T follicular helper cell (primary cell): ENCODE data around the gene PRR23B.
"Not testable (repeated sequence)": the region's sequence is repeated elsewhere in the genome, so short reads cannot be mapped to it uniquely, and the experiment has no call there.

ENCODE experiments used
- DNase-seq: peaks from one replicate; pipeline ENCODE4 v3.0.0-alpha.2; 2020; ENCODE audit warnings: low read depth
- total RNA-seq, 2 experiments: gene quantifications; one replicate each; lab custom pipeline; 2026; lab: John Stamatoyannopoulos, UW

The PRR23B gene
- 0 reads per million in 2 experiments for total RNA-seq

DNA sequence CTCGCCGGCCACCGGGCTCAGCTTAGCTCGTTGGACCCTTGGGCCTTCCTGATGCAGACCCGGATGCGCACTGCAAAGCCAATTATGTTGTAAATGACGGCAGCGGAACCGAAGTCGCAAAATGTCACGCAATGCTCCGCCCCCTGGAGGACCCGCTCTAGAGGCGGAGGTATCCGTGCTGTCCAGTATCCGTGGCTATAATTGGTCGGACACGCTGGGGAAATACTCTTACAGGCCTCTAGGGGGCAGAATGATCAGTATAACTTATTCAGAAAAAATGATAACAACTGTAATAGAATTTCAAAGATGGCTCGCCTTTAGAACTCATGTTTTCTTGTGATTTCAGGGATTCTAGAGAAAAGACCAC, at the start of gene PRR23B:
Gene PRR23B, minus strand, starts transcription at position 59 of the 367 bp plus-strand sequence. CDS start 265 bp downstream, outside the sequence.
- no peak for DNase-seq

DNA sequence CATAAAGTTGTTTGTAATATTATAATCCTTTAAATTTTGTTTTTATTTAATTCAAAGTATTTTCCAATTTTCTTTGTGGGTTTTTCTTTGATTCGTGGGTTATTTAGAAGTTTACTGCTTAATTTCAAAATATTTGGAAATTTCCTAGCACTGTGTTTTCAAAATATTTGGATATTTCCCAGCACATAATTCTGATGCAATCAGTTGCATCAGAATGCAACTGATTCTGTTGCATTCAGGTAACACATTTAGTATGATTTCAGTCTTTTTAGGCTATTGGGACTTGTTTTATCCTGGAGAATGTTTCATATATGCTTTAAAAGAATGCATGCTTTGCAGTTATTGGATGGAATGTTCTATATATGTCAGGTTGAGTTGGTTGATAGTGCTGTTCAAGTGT, 42.2 kb upstream of the PRR23B start:
- no peak for DNase-seq

DNA sequence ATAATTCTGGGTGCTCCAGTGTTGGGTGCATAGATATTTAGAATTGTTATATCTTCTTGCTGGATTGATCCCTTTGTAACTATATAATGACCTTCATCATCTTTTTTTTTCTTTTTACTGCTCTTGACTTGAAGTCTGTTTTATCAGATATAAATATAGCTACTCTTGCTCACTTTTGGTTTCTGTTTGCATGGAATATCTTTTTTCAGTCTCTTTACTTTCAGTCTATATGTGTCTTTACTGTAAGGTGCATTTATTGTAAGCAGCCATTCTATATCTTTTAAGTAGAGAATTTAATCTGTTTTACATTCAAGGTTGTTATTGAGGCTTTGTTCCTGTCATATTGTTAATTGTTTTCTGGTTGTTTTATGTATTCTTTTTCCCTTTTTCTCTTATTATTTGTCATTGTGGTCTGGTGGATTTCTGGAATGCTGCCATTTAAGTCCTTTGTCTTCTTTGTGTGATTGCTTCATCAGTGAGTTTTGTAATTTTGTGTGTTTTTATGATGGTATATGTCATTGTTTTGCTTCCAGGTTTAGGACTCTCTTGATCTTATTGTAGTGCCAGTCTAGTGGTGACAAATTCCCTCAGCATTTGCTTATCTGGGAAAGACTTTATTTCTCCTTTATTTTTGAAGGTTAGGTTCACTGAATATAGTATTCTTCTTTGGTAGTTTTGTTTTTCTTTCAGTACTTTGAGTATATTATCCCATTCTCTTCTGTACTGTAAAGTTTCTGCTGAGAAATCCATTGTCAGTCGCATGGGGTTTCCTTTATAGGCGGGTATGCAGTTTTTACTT, 32.3 kb upstream of the PRR23B start:
- DNase-seq: no peak

DNA sequence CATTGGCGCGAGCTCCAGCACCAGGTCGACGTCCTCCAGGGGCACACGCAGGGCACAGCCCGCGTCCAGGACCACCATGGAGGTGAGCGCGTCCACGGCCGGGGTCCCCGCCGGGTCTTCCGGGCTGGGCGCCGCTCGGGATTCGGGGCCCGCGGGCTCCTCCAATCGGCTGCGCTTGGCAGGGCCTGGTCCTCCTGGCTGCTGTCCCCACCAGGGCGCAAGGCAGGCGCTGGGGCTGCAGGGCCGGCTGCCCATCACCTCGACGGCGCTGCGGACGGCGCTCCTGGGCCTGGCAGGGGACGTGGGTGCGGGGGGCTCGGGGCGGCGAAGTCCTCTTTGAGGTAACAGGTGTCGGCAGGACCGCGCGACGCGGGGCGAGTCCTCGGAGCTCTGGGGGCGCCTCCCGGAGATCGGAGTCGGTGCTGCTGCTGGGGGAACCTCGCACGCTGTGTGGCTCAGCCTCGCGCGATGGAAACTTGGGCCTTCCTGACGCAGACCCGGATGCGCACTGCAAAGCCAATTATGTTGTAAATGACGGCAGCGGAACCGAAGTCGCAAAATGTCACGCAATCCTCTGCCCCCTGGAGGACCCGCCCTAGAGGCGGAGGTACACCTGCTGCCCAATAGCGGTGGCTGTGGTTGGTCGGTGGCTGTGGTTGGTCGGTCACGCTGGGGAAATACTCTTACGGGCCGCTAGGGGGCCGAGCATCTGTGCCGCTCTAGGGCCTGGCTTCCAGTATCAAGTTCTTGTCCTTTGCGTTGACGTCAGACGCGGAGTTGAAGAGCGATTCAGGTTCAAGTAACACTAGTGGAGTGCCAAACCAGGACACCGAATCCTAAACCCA, 23.9 kb upstream of the PRR23B start, which contains the start of gene PRR23C:
Gene PRR23C, minus strand, starts transcription at position 527 of the 845 bp plus-strand sequence. Its CDS starts 272 bp downstream, at position 255.
- no peak for DNase-seq

DNA sequence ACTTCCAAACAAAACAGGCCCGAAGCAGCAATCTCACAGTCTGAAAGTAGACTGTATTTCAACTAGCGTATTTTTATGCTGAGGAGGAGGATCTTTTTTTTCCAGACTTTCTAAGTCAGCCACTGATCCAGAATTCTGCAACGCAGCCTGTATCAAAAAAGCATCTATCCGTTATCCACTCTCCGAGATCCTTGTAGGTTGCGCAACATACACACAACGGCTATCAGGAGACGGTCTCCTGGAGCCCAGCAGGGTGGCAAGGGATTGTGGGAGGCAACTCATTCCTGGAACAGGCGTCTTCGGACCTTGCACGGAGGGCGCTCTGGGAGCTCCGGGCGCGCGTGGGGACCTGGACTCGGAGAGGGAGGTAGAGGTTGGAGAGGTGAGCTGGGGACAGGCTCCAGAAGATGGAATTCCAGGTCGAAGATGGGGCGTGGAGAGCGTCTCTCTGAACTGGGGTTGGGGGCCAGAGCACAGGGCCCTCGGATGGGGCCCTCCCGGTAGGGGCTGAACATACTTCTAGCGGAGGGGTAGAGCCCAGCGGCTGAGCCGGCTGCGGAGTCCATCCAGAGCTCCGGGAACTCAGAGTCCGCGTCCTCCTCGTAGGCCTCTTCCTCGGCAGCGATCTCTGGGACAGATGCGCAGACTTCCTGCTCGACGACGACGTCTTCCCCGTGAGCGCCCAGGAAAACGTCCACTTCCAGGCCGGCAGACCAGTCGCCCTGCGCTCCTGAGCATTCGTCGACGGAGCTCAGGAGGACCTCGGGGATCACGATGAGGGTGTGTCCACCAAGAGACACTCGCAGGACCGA, 23.0 kb upstream of the PRR23B start:
- DNase-seq: no peak

DNA sequence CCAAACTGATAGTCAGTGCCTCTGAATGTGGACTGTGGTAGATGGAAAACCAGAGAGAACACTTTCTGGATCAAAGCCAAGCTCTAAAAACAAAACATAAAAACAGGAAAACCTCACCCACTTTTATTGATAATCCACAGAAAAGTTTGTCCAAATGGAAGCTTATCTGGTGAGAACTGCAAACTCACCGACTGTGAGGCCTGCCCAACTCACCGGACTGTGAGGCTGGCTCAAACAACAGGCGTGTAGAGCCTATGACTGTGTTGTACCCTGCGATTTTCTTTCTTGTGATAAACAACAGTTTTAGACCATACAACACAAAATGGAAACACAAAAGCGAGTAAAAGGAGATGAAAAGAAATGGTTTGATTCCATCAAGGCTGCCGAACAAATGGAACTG, 16.8 kb upstream of the PRR23B start:
- DNase-seq: no peak

DNA sequence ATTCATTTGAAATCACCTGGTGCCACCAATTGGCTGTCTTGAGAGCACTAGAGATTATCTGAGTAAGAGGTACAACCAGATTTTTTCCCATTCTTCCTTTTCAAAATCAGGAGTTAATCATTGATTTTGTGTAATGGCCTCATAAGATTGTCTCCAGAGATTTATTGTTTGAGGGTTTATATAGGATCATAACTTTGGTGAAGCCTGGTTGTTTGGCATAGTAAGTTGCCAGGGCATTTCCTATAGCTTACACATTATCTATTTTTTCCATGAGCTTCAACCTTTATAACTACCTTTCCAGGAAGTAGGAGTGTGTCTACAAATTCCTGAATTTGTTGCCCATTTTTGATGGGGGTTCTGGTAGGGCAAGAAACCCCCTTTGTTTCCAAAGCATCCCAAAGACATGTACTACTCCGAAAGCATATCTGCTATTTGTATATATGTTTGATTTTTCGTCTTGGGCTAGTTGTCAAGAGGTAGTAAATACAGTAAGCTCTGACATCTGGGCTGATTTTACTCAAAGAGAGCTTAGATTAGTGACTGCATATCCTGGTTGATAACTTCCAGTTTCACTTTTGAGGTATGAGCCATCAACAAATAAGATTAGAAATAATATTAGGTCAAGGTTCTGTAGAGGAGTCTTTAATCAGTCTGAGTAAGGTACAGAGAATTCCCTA, 11.7 kb upstream of the PRR23B start:
- DNase-seq: no peak

DNA sequence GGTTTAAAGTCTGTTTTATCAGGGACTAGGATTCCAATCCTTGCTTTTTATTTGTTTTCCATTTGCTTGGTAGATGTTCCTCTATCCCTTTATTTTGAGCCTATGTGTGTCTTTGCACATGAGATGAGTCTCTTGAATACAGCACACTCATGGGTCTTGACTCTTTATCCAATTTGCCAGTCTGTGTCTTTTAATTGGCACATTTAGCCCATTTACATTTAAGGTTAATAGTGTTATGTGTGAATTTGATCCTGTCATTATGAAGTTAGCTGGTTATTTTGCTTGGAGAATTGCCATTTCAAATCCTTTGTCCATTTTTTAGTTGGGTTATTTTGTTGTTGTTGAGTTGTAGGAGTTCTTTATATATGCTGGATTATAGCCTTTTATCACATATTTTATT, 9.8 kb upstream of the PRR23B start:
- DNase-seq: not testable (repeated sequence)

DNA sequence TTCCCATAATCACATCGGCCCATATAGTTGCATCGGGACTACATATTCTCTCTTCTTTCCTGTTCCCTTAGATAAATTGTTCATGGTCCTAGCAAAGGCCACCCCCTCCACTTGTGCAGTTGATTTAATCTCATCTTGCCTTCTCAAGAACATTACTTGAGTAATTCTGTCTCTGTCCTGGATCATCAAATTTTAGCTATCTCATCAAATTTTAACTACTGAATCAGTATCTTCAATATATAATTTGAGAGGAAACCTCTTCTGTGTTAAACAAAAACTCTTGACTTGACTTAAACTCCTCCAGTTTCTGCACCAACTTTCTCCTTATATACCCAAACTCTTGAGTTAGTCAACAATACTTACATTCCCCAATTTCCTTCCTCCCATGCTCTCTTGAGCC, 4.2 kb upstream of the PRR23B start:
- no peak for DNase-seq

DNA sequence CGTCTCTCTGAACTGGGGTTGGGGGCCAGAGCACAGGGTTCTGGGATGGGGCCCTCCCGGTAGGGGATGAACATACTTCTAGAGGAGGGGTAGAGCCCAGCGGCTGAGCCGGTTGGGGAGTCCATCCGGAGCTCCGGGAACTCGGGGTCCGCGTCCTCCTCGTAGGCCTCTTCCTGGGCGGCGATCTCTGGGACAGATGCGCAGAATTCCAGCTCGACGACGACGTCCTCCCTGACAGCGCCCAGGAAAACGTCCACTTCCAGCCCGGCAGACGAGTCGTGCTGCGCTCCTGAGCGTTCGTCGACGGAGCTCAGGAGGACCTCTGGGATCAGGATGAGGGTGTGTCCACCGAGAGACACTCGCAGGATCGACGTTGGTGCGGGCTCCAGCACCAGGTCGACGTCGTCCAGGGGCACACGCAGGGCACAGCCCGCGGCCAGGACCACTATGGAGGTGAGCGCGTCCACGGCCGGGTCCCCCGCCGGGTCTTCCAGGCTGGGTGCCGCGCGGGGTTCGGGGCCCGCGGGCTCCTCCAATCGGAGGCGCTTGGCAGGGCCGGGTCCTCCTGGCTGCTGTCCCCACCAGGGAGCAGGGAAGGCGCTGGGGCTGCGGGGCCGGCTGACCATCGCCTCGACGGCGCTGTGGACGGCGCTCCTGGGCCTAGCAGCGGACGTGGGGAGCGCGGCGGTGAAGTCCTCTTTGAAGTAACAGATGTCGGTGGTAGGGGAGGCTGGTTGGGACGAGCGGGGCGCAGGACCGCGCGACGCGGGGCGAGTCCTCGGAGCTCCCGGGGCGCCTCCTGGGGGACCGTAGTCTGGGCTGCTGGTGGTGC, 474 bp downstream of the PRR23B start:
- DNase-seq: no peak

DNA sequence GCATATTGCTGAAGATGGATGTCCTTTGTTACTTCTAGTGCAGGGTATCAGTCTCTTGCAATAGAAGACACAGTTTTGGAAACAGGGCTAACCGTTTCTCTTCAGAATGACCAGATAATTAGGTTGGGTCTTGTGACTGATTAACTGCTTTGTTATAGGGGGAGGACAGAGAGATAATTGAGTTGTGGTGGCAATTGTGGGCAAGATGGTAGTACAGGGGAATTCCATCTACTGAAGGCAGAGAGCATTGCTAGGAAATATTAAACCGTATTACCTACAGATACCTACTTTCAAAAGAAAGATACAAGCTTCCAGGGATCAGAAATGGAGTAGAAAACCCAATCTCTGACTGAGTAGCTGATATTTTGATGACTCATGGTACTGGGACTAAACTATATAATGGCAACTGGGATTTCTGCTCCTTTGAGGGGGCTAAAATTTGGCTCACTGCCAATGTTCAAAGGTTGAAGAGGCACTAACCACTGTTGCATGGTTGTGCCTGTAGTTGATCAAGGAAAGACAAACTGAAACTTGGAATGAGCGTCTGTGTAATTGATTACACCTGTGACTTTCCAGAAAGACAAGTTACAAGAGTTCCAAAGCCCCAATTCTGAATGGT, 4.2 kb downstream of the PRR23B start:
- no peak for DNase-seq

DNA sequence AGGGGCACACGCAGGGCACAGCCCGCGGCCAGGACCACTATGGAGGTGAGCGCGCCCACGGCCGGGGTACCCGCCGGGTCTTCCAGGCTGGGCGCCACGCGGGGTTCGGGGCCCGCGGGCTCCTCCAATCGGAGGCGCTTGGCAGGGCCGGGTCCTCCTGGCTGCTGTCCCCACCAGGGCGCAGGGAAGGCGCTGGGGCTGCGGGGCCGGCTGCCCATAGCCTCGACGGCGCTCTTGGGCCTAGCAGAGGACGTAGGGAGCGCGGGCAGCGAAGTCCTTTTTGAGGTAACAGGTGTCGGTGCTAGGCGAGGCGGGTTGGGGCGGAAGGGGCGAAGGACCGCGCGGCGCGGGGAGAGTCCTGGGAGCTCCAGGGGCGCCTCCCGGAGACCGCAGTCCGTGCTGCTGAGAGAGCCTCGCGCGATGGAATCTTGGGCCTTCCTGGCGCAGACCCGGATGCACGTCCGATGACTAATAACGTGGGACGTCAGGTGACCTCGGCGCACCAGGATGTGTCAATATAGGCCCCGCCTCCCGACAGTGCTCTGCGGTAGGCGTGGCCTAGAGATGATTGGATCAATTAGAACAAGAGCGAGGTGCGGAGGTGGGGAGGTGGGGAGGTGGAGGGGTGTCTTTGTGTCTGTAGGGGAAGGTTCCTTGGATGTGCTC, 14.5 kb downstream of the PRR23B start, which contains the start of gene PRR23A:
Gene PRR23A, minus strand, starts transcription at position 218 of the 666 bp plus-strand sequence. Its CDS starts 0 bp downstream, at position 218.
- DNase-seq: no peak

DNA sequence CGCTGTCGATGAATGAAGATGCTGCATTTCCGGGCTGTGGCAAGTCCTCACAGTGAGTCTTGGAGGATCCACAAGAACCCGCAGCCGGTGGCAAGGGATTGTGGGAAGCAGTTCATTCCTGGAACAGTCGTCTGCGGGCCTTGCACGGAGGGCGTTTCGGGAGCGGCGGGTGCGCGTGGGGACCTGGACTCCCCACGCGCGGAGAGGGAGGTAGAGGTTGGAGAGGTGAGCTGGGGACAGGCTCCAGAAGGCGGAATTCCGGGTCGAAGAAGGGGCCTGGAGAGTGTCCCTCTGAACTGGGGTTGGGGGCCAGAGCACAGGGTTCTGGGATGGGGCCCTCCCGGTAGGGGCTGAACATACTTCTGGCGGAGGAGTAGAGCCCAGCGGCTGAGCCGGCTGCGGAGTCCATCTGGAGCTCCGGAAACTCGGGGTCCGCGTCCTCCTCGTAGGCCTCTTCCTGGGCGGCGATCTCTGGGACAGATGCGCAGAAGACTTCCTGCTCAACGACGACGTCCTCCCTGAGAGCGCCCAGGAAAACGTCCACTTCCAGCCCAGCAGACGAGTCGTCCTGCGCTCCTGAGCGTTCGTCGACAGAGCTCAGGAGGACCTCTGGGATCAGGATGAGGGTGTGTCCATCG, 15.3 kb downstream of the PRR23B start:
- no peak for DNase-seq

DNA sequence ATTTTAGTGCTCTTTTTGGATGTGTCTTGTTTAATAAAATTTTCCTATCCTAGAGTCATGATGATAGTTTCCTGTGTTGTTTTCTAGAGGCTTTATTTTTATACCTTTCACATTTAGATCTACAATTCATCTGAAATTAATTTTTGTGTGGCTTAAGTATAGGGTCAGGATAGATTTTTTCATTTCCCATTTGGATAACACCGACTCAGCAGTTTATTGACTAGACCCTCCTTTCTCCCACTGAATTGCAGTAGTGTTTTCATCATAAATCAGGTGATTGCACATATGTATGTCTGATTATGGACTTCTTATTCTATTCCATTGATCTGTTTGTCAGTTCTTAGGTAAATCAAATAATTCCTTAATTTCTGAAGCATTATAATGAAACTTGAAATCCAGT, 25.0 kb downstream of the PRR23B start:
- DNase-seq: no peak

DNA sequence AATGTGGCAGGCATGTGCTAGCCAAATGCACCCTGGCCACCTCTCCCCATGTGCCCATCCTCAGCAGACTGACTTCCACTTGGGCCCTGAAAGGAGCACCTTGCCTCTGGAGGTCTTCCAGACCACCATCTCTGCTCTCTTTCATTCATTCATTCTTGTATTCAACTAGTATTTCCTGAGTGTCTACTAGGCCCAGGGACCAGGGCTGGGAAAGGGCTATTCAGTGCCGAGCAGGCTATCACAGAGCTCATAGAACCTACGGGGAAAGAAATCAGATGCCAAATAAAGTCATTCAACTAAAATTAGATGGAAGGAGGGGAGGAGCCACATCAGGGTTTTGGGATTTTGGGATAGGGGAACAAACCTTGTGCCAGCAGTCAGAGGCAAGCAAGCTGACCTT, 33.5 kb downstream of the PRR23B start:
- DNase-seq: no peak

DNA sequence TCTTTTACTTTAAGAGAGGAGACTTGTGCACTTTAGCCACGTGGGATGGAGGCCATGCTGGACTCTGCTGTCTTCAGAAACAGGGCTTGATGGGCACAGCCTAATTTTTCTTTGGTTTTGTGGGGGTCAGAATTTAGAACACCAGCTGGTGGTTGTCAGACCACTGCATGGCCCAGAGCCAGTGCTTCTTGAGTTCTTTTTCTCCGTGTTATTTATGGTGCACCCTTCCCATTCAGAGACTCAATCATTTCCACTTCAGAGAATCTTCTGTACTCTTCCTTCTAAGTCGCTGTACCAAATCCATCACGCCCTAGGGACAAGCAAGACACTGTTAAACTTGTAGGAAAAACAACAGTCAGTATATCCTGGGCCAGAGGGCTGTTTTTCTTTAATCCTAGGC, 34.8 kb downstream of the PRR23B start:
- no peak for DNase-seq

DNA sequence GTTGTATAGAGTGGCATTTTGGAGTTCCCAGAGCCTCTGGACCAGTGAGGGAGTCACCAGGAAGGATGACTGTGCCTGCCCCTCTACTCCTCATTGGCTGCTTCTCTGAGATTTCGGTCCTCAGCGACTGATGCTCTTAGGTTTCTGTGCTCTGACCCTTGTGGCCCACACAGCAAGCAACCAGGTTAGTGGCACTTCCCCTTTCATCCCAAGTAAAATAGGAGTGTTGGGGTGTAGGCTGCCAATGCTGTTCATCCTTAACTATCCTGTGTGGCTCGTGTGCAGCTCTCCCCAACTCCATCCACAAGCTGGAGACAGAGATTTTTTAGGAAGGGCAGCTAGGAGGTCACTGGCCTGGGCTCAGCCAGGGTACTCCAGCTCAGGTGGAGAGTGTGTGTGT, 35.9 kb downstream of the PRR23B start:
- DNase-seq: no peak

DNA sequence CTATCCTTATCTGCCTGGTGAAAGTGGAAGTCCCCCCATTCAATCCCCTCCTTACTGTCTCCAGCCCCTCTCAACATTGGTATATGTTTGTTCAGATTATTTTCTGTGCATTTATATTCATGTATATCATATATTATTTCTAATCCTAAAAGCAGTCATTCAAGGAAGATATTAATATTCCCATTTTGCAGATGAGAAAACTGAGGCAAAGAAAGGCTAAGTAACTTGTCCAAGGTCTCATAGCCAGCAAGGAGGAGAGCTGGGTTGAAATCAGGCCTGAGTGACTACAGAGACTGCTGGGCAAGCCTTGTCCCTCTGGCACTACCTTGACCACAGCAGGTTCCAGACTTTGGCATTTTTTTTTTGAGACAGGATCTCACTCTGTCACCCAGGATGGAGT, 44.7 kb downstream of the PRR23B start:
- no peak for DNase-seq

DNA sequence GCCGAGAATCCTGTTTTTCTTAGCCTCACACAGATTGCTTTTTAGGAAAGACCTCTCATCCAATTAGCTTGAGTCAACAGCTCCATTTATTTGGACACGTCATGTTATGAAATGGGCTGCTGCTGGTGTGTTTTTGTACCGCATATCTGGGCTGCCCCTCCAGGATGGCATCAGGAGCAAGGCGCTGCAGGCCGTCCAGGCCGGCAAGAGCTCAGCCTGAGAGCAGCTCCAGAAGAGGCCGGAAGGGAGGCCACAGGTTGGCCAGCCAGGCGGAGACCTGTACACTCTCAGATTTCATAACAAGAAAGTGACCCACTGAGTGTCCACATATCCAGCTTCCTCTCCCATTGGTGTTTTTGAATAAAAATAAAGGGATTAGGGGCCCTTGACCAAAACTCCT, 45.4 kb downstream of the PRR23B start:
- DNase-seq: no peak
